EL (cell line): ENCODE results near the gene RSRC1.
A peak's percentile ranks its signal among the peaks of the same experiment; 100 is the strongest.
"Not testable (repeated sequence)": the region's sequence is repeated elsewhere in the genome, so short reads cannot be mapped to it uniquely, and the experiment has no call there.

Experiments used
- DNase-seq: peaks from one replicate; pipeline ENCODE4 v3.0.0-alpha.2; 2016

The RSRC1 gene

DNA sequence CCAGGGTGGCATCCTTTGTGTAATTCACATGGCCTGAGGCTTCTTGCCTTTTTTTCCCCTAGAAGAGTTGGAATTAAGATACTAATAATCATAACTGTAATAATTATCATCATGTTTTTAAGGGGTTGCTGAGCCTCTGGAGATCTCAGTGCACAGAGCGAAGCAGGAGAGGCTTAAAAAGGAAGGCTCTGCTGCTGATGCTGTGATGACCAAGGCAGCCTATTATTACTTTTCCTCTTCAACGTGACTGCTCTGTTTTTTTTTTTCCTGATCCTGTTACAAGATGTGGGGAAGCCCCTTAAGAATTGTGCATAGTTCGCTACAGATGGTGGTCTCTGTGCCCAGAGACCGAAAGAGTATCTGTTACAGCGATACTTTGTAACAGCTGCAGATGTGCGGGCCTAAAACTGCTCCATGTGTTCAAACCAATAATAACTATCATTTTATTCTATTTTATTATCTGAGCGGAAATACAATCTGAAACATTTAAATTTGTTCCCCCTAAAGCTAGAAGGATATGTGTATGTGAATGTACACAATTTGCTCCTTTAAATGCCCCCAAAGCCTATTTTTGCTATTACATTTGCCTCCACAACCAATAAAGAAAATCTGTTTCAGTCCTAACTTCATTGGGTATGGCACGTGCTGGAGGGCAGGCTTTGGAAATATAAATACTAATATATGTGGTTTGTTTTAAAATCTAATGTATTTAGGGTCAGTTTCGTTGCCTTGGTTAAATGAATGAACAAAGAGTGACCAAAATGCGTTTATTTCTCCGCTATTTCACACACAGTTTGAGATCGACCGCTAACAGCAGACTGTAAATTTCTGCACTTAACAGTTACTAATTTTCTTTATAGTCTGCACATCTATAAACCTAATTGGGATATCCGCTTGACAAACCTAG is 8.3 kb upstream of the RSRC1 start:
- no peak for DNase-seq

DNA sequence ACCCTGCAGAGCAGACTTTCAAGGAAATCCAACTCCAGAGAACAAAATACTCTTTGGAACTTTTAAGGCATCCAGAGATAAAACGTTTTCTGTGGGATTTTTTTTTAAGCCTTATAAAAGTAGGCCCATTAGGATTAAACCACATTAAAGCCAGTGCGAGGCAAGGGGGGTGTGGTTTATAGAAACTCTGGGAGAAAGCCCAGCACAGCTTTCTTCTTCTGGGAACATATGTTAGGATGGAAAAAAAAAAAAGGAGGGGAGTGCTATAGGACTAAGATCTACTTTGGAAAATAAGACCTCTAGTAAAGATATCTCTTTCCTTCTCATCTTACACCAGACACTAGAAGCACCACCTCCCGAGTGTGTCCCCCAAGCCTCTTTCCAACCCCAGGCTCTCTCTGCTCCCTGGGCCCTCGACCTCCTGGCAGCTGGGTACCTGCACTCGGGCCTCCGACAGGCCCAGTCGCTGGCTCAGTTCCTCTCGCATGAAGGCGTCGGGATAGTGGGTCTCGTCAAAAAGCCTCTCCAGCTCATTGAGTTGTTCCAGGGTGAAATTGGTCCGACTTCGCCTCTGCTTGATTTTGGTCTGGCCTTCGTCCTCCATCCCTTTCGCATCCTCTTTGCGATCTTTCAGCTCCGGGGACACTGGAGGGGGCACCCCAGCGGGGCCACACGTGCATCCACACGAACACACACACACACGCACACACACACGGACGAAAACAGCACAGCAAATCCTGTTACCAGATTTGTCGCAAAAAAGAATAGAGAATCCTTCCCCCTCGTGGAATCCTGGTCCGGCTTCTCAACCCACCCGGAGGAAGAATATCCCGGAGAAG is 7.4 kb upstream of the RSRC1 start:
- DNase-seq = no peak

DNA sequence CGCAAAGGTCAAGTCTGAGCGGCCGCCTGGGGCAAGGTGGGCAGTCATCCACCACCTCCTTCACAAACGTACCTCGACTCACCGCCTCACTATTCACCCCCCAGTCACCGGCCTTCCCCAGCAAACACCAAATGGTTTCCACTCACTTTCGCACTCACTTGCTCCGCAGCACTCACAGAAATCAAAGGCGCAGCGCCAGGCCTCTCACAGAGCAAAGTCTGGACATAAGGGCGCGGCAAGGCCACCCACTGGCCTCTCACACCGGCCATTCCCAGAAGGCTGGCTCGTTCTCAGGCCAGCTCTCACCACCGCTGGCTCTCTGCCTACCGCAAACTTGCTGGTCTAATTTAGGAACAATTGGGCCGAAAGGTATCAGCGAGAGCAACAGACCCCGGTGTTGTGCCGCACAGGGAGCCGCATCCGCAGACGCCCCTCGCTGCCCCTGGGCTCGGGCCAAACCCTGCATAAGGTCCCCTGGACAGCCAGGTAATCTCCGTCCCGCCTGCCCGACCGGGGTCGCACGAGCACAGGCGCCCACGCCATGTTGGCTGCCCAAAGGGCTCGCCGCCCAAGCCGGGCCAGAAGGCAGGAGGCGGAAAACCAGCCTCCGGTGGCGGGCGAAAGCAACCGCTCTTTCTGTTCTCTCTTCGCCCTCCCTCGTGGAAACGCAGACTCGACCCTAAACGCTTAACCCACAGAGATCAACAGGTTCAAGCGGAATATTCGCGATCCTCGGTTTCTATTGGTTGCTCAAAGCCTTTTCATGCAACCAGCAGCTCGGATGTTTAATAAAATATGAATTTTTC is 6.6 kb upstream of the RSRC1 start:
- peak; percentile 54 for DNase-seq

DNA sequence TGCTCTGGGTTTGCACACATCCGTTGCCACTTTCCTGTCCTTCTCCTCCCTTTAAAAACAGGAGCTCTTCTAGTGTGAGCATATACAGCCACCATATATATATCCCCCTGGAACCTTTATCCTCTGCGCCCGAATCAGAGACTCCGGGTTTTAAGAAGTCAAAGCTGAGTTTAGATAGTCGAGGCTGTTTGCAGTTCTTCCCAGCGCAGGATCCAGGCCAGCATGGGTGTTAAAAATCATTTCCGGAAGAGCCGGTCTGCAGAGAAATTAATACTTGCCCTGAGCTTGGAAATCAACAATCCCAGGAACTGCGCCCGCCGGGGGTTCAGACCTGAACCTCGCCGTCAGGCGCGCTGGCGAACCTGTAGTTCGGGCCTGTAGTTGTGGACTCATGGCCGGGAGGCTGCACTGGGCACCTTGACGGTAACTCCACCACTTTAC is 6.0 kb upstream of the RSRC1 start:
- peak; percentile 47 for DNase-seq

DNA sequence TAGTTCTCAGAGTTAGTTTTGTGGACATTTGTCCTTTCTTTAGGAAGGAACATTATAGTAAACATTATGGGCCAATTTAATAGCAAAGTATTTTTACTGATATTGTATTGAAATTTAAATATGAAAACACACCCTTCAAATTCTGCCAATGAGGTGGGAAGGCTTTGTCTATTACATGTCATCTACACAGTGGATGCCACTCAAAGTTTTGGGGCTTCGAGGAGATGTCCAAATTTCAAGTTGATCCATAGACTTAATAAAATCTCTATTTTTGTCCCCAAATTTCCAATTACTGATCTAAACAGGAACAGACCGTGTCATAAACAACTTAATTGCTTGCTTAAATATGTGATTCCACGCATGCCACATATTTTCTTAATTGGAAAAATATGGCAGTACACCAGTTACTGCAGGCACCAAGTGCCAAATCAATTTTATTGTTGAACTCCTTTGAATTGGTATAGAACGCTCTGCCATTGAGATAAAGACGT is 5.4 kb upstream of the RSRC1 start:
- no peak for DNase-seq

DNA sequence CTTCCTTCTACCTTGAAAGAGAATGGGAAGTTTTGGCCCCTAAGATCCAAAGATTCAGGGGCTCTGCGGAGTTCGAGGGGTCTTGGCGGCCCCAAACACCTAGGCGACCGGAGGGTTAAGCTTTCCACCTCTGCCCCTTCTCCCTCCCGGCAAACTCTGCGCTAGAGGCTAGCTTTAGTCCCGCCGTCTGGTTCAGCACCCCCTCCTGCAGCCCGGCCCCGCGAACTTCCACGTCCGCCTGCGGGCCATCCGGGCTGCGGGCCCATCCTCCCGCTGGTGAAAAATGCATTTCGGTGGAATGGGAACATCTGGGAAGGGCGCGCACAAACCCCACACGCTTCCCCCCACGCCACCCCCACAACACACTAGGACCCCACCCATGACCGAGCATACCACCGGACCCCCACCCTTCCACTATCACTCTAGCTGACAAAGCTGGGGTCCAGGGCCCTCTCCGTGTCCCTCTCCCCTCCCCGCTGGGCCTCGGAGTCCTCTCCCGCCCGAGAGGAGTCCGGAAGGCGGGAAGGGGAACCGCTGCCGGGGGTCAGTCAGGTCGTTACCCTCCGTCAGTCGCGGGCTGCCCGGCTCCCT is 4.7 kb upstream of the RSRC1 start:
- DNase-seq = peak; percentile 65

DNA sequence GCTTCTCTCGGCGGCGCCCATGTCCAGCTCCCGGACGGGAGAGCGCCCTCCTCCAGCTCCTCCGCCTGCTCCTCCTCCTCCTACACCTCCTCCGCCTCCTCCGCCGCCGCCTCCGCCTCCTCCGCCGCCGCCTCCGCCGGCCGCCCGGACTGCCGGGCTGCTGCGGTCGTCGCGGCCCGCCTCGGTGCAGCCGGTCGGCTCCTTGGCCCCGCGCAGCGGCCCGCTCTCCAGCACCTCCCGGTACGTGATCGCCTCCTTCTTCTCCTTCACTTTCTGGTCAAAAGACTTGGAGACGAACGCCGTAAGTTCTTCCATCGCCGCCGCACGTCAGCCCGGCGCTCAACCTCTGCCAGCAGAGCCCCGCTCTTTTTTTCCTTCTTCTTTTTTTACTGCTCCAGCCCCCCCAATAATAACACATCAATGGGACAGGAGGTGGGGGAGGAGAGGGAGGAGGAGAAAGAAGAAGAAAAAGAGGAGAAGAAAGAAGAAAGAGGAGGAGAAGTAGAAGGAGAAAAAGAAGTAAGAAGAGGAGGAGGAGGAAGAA is 4.1 kb upstream of the RSRC1 start:
- DNase-seq = peak; percentile 75

DNA sequence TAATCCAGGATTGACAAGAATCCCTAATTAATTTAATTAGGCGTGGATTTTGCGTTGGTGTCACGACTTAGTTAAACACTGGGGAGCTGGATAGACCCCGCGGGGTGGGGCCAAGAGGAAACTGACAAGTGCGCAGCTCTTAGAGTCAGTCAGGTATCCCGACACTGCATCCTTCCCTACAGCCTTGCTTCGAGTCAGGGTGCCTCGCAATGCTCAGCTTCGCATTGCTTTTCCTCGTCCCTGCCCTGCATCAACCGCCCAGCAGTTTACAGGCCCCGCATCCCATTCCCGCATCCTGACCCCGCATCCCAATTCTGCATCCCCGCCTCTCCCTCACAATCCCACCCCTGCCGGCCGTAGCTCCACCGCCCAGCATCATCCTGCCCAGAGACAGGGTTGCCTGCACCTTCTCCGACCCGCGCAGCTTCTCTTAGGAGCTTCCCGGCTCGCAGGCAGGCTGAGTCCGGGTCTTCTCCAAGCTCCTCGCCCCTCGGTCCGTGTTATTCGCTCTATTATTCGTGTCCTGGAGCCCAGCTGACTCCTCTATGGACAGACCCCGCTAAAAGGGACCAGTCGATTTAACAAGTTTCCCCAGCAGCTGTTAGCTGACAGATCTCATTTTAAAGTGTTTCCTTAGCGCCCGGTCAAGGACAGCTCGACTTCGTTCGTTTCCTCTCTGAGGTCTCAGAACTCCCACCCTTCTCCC is 3.0 kb upstream of the RSRC1 start:
- DNase-seq = peak; percentile 57

DNA sequence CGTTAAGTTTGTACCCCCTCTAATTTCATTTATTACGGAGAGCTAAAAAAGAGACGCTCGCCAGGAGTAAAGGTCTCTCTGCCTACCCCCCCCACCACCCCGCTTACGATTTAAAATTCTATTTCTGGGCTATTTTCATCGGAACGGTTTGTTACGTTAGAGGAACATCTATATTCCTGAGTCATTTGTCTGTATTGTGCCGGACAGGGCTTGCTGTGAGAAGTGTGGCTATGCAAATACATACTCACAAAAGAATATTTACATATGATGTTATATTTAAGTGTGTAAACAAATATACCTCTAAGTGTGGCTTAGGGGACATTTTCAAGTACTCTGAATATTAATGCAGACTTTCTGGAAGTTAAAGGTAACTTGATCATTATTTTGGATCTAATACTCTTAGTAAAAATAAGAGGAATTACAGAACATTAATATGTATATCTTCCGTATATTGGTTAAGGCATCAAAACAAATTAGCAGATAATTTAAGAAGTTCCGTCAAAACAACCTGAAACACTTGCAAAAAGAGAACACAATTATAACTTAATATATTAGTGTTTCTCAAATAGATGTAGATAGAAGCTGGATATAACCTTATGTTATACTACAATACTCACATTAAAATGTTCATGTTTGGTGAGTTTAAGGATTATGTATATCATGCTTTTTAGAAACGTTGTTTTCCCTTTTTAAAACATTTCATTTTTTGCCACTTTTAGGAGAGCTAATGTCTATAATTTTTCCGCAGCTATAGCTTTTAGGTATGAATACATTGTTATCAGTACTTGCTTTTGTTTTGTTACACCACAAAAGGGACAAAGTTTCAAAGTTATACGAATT is 2.1 kb upstream of the RSRC1 start:
- no peak for DNase-seq

DNA sequence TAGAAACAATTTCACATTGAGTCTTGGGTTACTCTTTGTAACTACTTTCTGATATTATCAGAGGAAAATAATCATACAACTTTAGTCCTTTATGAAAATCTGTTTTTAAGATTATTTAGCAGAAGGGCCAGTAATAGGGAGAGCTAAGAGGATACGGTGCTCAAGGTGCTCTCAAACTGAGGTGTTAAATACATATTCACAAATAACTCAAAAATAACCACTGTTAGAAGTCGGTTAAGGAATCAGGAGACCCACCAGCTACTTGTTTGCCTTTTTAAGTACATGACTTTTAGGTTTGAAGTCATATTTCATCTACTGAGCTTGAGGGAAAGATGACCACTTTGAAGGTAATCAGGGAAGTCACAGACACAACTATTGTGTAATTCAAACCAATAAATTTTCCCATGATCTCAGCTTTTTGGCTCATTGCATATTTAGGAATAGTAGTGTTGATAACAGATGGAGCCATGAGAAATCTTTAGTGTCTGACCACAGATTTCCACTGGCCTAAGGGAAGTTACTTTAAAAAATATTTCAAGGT is 1.4 kb upstream of the RSRC1 start:
- no peak for DNase-seq

DNA sequence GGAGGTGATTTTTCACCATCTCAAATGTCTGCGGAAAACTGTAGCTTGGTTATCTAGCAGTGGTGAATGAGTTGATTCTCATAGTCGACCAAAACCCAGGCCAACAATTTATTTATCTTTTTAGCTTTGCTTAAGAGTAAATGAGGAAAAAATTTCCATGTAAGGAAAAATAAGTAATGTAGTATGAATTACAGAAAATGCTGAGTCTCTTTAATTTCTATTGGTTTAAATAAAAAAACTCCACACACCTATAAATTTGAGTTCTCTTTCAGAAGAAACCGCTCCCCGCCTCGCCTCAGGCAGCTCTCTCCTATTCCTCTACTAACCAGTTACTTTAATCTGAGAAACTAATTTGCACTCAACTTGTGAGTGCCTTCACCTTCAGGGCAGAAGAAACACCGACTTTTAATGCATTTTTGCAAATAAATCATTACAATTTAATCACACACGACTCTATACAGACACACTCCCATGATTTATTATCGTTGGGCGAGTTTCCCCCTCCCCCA is 540 bp upstream of the RSRC1 start:
- DNase-seq = no peak

DNA sequence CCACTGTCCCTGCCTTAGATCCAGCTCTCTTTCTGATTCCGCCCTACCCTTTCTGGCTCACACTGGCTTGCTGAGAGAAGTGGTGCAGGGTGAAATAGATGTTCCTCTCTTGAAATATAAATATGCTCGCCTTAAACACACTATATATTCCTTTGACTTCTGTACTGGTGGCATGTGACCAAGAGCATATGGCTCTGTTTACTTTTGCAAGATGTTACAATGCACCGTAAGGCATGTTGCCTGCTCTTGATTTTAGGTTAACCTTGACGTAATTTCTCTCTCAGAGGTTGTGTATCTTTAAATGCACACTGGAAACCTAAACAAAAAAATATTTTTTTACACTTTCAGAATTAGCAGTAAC is 749 bp downstream of the RSRC1 start:
- DNase-seq = no peak

DNA sequence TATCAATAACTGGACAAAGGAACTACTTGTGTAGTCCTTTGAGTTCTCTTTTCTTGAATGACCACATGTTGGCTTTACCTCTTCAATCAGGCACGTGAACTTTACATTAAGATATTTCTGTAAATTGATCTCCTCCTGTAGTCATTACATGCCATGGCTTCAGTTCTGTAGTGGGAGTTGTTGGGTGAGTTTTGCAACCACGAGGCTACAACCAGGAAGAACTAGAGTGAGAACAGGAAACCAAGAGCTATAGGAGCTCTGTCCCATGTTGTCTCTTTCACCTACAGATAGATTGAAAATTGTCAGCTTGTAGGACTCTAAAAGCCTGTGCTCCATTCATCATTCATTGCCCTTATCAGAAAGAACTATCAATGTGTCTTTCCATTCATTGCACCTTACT is 2.0 kb downstream of the RSRC1 start:
- no peak for DNase-seq

DNA sequence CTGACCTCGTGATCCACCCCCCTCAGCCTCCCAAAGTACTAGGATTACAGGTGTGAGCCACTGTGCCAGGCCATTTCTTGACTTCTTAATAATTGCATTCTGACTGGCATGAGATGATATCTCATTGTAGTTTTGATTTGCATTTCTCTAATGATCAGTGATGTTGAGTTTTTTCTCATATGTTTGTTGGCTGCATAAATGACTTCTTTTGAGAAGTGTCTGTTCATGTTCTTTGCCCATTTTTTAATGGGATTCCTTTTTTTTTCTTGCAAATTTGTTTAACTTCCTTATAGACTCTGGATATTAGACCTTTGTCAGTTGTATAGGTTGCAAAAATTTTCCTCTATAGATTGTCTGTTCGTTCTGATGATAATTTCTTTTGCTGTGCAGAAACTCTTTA is 3.7 kb downstream of the RSRC1 start:
- not testable (repeated sequence) for DNase-seq

DNA sequence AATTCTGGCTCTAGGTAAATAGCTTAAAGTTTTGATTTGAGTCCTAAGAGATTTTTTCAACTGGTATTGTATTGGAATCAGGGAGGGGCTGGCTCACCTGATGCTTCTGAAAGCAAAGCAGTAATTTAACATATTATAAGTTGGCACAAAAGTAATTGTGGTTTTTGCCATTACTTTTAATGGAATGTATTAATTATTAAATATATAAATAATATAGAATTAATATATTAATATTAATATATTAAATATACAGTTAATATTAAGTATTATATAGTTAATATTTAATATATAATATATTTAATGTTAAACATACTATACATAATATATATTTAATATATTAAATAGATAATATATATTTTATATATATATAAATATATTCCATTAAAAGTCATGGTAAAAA is 10.4 kb downstream of the RSRC1 start:
- DNase-seq = no peak

DNA sequence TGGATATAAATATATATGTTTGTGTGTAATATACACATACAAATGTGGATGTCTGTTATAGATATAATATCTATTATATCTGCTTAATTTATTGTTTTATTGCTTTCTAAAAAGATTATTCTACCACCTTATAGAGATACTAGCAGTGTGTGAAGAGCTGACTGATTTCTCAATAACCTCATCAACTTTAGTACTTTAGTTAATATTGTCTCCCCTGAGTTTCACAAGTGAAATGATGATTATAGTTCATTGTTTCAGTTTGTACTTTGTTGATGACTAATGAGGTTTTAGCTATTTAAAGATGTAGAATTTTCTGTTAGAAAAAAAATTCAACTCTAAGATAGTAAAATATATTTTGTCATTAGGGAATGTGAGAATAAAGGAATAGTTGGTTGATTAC is 11.4 kb downstream of the RSRC1 start:
- DNase-seq = no peak

DNA sequence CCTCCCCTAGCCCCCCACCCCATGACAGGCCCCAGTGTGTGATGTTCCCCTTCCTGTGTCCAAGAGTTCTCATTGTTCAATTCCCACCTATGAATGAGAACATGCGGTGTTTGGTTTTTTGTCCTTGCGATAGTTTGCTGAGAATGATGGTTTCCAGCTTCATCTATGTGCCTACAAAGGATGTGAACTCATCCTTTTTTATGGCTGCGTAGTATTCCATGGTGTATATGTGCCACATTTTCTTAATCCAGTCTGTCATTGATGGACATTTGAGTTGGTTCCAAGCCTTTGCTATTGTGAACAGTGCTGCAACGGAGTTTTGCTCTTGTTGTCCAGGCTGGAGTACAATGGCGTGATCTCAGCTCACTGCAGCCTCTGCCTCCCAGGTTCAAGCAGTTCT is 12.8 kb downstream of the RSRC1 start:
- not testable (repeated sequence) for DNase-seq

DNA sequence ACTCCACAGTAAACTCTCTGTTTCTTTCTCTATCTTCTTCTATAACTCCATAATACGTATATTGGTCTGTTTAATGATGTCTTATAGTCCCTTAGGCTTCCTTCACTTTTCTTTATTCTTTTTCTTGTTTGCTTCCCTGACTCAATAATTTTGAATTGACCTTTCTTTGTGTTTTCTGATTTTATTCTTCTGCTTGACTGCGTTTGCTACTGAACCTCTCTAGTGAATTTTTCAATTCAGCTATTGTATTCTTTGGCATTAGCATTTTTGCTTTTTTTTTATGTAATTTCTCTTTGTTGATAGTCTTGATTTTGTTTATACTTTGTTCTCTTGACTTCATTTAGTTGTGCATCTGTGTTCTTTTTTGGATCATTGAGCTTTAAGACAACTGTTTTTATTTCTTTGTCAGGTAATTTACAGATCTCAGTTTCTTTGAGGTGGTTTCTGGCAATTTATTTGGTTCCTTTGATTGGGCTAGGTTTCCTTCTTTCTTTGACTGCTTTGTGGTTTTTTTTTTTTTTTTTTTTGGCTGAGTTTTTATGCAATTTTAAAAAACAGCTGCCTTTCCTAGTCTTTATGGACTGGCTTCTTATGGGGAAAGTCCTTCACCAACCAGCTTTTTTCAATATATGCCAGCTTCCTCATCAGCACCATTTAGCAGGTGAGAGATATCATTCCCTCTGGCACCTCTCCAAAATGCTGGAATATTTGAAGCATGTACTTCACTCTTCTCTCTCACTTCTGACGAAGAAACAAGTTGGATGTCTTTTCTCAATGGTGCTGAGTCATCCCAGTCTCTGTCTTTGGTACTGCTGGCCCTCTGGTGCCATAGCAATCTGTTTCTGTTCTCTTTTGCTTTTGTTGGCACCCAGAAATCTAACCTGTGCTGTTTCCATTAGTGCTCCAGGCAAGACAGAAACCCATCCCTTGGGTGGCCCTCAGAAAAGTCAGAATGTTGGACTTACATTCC is 17.6 kb downstream of the RSRC1 start:
- peak; percentile 41 for DNase-seq

DNA sequence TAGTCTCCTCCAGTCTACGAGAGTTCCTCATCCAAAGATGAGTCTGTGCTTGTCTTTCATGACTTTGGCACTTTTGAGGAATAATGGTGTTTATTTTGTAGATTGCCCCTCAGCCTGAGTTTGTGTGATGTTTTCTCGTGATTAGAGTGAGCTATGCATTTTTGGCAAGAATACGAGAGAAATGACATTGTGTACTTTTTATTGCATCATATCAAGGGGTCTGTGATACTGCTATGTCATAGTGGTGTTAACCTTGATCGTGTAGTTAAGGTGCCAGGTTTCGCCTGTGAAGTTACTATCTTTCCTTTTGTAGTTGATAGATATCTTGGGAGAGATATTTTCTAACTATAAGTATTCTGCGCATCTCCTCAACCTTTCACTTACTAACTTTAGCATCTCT is 18.9 kb downstream of the RSRC1 start:
- no peak for DNase-seq
